SKM-1 (cell line): ENCODE measurements around the gene TBX3.

Experiments used
- DNase-seq: peaks from one replicate; lab custom pipeline; 2025; ENCODE audit not compliant: unreplicated experiment; lab: John Stamatoyannopoulos, UW

The TBX3 gene

DNA sequence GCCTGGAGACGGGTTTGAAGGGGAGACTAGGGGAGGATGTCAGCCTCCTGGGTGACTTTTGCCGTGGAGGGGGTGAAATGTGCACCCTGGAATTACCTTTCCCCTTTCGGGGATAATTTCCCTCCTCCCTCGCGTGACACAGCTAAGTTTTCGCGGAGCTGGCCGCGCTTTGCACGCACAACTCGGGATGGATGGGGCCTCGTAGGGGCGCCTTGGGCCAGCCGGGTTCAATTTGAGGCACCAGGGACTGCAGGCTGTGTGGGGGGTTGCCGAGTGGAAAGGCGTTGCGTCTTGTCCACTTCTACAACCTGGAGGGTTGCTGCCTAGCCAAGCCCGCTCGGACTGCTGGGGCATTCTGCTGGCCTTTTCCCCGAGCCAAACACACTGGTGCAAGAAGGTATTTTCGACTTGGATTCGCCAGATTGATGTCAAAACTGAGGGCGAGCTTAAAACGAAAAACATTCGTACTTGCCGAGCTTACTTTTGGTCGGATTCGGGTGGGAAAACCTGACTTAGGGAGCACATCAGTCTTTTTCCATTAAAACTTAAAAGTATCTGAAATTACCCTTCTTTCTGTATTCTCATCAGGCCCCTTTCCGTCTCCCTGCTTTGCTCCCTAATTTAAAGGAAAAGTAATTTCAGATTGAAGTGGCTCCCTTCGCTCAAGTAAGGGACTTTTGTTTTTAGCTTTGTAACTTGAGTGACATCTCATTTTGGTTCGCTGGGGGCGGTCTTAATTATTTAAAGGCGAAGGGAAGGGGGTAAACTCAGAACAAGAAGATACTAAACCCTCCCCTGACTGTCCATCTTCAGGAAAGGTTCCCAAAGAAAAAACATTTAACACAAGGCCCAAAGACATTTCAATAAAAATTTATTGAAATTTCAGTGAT is 14.3 kb downstream of the TBX3 start:
- no peak for DNase-seq

DNA sequence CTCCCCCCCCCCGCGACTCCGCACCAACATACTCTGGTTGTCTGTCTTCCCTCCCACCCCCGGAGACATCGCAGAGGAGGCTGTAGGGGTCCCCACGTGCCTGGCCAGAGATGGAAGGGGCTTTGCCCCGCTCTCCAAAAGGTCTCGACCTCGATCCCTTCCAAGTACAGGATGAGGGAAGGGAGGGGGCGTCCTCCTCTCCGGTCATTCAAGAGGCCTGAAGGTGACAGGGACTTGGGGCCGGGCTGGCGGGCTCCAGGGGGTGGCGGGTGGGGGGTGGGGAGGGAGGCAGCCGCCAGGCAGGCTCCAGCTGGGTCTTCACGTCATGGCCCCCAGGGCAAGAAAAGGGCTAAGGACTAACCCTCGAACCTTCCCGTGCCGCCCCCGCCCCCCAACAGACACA is 15.1 kb downstream of the TBX3 start:
- no peak for DNase-seq

DNA sequence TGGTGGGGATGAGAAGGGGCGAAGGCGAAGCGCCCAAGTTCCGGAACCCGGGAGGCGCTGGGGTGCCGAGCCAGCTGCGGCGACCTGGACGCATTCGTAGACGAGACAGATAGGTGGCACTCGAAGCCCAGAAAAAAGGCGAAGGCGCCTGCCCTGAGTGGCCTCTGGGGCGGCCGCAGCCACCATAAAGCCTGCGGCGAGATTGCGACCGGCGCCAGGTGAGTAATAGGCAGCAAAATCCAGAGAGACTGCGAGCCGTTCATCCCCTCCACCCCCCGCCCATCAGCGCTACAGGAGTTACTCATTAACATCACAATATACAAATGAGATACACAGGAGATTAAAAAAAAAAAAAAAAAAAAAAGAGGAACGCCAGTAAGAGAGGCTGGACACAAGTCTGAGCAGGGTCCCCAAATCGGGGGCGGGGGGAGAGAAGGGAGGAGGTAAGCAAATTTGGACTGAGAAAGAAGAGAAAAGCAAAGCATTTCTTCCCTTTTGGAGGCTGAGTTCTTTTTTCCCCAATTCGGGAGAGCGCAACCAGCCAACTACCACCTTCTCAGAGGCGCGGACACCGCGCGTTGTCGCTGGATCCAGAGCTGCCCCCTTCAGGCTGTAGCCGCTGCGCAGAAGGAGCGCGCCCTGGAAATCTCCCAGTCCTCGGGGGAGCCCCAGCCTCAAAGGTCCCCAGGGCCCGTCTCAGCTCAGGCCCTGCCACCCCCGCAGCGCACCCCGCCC is 15.7 kb downstream of the TBX3 start:
- no peak for DNase-seq

DNA sequence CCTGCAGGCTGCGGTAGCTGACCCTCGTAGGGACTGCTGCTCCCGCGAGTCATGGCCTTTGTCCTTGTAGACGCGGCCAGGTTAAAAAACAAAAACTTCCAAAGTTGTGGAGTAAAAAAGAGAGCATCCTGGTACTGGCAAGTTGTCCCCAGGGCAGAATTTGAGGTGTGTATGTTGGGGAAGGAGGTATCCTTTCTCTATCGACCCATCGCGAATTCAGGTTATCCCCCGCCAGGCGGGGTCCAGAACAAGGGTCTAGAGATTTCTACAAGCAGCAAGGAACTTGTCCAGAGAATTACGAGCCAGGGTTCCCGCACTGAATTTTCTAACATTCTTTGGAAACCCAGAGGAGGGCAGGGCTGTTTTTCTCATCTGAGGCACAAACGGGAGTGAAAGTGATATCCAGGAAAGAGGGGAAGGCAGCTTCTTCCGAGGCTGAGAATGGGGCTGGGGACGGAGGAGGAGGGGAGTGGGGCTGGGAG is 16.3 kb downstream of the TBX3 start:
- no peak for DNase-seq

DNA sequence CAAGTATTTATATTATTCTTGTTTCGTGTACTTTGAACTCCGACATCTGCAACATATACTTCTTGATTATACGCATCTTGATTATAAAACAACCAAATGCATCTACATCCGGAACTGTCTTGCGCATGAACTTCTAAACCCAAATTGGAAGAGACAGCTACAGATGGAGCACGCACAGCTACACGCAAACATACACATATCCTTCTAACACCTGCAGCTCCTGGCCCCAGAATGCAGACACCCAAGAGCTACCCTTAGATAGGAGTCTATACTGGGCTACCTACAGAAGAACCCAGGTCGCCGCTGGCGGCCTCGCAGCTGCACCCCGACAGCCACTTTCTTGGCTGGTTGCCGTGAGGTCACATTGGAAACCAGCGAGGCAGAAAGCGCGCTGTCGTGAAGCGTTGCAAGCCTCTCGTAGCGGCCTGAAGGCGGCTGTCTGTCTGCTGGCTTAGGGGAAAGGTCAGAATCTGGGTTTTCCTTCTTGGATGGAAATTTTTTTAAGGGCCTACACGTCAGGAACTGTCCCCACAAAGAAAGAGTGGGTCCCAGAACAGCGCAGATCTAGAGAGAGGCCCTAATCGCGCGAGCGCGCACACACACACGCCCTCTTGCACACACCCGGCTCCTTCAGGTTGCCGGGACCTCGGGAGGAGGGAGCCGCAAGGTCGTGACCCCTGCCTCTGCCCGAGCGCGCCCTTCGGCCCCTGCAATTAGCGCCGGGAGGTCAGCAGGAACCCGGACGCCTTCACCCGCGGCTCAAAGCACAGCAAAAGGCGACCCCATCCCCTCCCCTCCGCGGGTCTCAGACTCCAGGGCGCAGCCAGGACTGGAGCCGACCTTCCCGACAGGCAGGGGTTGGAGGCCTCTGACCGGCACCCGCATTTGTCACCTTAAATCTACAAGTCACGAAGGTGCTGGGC is 17.0 kb downstream of the TBX3 start:
- no peak for DNase-seq

DNA sequence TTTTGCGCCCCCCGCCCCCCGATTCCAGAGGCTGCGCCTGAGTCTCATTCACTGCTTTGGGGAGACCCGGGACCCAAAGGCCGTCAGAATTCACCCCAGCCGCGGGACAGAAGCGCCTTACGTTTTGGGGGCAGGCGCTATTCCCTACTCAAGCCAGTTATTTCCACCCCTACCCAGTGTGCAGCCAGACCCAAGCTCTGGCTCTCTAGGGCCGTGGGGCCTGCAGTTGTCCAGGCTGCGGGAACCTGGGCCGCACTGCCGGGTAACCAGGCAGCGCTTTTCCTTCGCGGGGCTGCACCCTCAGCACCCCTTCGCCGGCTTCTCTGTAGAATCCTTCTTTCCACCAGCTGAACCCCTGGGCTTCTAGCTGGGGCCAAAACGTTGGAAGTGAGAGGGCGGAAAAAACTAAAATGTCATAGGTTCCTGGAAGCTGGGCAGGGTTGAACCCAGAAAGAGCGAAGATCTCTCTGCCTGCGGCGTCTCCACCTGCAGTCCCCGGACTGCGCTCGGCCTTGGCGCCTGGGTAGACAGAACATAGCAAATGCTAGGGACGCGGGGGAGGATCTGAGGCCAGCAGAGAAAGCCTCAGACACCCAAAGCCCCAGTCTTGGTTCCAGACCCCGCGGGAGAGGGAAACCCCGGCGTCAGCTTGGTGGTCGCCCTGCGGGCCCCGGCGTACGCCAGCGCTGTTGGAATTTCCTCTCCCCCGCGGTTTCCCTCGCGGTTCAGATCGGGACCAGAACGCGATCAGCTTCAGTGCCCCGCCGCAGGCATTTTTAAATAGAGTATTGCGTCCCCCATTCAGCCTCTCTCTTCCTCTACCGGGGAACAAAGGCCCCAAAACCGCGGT is 18.3 kb downstream of the TBX3 start:
- DNase-seq: no peak

DNA sequence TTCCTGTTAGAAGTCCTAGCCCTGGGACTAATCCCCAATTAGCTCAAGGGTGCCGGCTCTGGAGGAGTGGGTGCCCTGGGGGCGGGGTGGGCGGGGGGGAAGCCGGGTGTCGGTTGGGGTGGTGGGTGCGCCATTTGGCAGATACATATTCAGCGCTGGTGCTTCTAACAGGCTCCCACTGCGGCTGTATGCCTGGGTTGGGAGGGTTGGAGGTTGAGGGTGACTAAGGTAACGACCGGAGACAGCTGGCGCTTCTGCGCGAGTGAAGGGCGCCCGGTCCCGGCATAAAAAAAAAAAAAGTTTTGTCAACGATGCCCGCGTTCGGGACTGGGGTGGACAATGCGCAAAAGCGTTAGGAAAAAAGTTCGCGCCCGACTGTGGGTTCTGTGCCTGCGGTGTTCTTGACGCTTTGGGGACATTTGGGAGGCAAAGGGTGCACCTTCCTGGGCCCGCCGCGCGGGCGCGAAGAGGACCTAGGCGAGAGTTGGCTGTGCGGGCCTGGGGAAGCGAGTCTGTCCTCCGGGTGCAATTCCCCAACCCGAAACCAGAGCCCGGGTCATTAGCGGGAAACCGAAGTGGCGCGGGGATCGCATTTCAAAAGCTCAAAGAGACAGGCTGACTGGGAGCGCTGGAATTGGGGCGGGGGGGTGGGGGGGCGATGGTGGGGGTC is 19.2 kb downstream of the TBX3 start:
- no peak for DNase-seq

DNA sequence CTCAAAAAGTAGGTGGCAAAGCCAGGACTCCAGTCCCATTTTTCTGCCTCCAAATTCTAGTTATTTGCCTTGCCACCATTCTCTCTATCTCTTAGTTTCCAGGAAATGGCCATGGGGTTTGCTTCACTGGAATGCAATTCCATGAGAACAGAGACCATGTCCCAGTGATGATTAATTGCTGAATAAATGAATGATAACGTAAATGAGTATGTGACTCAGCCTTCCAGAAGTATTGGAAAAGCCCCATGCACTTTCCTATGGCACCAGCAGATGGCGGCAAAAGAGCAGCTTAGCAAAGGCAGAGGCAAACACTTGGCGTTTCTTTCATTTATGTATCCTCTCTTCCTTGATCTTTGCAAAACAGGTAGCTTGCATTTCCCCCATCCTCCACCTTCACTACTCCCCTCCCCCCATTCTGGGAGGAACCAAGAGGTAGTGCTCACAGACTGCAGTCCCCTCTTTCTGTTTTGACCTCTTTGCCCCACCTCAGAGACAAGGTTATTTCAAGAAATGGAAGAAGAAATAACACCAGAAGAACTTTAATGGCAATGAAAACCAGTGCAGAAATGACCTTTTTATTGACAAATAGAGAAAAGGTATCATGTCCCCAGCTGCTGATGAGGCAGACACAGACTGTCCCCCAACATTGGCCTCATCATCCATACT is 21.3 kb downstream of the TBX3 start:
- DNase-seq: no peak

DNA sequence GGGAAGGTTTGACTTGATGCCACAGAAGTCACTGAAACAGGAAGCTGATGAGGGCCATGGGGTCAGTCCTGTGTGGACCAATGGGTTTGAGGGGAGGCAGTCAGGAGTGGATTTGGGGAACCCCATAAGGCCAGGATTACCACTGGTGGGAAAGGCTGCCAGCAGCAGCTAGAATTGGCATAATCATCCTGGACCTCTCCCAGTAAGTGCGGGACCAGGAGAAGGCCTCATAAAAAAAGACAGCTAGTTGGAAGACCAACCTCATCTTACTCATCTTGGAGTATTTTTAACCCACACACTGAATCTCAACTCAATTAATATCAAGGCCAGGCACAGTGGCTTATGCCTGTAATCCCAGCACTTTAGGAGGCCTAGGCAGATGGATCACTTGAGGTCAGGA is 22.7 kb downstream of the TBX3 start:
- DNase-seq: no peak

DNA sequence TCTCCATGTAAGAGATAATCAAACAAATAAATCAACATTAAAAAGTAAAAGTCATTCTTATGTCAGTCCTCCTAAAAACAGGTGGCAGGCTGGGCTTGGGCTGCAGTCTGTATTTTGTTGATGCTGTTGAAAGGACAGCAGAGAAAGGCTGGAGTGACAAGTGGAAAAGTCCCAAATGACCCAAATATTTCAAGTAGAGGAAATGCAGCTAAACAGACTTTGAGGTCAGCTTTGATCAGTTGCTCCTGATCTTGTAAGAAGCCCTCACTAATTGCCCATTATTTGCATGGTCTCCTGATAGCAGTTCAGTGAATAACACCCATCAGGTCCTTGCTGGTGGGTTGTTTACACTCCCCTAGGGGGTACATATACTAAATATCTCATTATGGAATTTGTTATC is 24.9 kb downstream of the TBX3 start:
- no peak for DNase-seq

DNA sequence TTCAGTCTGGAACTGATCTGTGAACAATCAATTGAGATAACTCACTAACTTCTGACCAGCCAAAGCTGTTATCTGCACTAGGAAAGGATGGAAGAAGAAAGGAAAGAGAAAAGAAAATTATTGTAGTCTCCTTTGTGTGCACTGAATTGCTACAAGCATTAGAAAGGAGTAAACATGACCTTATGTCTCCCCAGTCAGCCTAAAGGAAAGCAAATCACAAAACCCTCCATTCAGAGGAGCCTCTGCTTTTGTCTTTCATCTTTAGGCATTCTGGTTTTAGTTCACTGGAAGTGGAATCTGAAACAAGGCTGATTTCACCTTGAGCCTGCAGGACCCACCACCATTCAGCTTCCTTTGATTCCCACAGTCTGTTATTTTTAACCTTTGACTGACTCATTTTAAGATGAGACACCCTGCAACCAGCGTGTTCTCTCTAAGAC is 26.0 kb downstream of the TBX3 start:
- DNase-seq: no peak

DNA sequence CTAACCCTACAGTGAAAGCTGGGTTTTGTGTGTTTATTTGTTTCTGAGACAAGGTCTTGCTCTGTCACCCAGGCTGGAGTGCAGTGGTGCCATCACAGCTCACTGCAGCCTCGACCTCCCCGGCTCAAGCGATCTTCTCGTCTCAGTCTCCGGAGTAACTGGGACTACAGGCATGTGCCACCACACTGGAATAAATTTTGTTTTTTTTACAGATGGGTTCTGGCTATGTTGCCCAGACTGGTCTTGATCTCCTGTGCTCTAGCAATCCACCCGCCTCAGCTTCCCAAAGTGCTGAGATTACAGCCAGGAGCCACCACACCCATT is 26.4 kb downstream of the TBX3 start:
- DNase-seq: no peak

DNA sequence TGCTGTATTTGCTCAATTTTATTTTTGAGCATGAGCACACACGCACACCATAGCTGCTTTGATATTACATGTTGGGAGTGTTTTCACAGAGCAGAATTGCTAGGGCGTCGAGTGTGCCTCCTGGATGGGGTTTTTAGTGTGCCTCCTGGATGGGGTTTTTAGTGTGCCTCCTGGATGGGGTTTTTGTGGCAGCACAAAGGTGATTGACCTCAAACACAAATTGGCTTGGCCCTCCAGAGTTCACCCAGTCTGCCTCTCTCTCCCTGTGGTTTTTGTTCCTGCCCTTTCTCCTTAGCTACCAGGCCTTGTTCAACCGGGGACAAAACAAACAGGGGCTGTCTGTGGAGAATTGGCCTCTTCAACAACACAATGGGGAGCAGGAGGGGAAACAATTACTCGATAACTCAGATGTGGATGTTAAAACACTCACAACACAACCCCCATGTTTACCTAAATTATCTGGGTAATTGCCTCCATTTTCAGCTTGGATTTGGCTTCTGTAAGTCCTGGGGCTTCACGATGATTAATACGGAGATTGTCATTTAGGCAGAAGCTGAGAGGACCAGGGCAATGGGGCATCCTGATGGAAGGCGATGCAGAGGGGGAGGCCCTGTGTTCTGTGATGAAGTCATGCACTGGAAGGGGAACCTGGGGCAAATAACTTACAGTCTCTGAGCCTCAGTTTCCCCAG is 26.9 kb downstream of the TBX3 start:
- DNase-seq: no peak

DNA sequence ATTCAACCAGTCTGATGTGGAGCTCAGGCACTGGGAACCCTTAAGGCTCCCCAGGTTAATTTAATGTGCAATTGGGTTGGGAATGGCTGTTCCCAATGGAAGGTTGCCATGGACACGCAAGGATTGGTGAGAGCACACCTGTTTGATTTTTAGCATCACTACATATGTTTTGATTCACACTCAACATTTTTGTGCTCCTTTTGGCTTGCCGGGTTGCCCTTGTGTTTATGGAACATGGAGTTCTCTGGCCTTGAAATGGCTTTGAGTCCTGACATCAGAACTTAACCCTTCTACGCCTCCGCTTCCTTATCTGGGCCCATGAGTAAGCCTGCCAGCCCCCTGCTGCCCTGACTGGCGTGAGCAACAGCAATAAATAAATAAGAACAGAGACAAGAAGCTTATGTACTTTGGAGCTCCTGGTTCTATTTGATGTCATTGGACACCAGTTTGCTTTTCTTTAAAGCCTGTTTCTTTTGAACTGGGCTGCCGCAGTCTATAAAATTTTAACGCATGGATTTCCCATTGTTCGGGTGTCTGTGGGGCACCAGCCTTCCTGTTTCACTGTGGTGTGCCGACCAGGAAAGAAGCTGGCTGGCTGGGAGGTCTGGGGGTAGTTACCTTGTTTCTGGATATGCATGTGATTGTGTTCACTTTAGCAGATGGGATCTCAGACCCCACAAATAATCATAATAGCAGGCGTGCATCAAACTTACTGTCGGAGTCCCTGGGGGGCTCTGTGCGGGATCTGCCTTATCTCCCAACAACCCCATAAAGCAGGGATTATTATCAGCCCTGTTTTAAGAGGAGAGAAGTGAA is 27.8 kb downstream of the TBX3 start:
- DNase-seq: no peak

DNA sequence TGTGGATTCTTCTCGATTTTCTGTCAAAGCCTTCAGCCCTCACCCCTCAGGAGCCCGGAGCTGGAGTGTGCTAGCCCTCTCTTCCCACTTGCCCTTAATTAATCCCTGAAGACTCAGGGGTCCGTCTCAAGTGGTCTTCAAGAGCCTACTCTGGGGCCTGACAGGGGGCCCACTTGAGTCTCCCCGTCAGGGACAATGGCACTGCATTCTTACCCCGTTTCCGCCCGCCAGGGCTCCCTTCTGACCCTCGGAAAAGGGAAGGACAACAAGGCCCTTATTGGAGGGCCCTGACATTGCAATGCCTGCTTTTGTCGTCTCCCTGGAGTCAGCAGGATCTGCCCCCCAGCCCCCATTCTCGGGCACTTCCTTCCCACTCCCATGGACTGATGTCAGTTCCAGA is 34.4 kb downstream of the TBX3 start:
- DNase-seq: no peak

DNA sequence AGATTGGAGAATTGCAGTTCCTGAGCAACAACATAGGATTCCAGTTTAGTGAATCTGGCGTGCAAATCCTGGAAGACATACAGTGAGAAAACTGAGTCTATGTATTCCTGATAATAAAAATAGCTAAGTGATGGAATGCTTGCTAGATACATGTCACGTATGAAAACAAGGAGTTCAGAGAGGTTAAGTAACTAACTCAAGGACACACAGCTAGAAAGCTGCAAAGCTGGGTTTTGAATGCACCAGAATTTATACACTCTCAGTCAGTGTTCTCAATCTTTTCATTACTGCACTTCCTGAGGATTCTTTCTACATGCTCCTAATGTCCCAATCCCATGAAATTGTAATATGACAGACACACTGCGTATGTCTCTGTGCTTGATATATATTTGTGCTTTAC is 35.3 kb downstream of the TBX3 start:
- no peak for DNase-seq

DNA sequence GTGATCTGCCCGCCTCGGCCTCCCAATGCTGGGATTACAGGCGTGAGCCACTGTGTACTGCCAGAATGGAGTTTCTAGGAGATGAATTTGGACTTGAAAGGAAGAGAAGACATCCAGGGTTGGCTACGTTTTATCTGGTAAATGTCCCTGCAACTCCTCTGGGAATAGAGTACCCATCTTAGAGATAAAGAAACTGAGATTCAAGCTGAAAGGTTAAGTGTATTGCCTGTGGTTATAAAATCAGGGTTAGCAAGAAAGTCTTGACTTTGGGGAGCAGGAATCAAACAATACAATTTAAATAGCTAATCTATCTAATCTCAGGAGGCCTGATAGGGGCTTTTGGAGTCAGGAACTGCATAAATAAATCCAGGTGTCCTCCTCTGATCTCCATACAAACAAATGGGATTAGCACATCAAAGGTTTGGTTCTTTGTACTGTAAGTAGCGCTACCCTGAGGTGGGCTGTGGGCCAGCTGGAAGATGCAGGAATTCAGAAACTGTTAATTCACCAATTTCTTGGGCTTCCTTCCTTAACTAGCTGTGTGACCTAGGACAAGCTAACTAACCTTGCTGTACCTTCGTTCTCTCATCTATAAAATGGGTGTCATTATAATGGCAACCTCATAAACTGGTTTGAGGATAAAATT is 45.1 kb downstream of the TBX3 start:
- no peak for DNase-seq
